Measurements from ENCODE around the gene SLFN14.
A peak's percentile ranks its signal among the peaks of the same experiment; 100 is the strongest.

GRCh38 chr17:35596530-35597233 lies 36.1 kb upstream of the SLFN14 start:
- no peak for TF ChIP-seq EZH2 (IDR thresholded peaks at IDR 0.05; ENCODE audit: low read depth, unreplicated experiment)
- TF ChIP-seq CTCF (conservative IDR thresholded peaks at IDR 0.05; ENCODE audit: low read depth in 2 of 2), result peak; percentile 74 to 84
- no peak for TF ChIP-seq POLR2AphosphoS5 (IDR thresholded peaks at IDR 0.05; ENCODE audit: low read depth)
- no peak for TF ChIP-seq REST (IDR thresholded peaks at IDR 0.05; ENCODE audit: unreplicated experiment)
- no peak for TF ChIP-seq JUNB (IDR thresholded peaks at IDR 0.05; ENCODE audit: unreplicated experiment)
- no peak for TF ChIP-seq ZNF331 (CRISPR knock-in tag; IDR thresholded peaks at IDR 0.05; ENCODE audit: low read depth)
- no peak for TF ChIP-seq ETS1 (IDR thresholded peaks at IDR 0.05)
- TF ChIP-seq EZH2phosphoT487 (IDR thresholded peaks at IDR 0.05; ENCODE audit: unreplicated experiment), result no peak
